HG03439 (cell line): ENCODE measurements around the gene RAE1.

ENCODE experiments used
- ATAC-seq: cut with Tn5 transposase; IDR thresholded peaks from one replicate; pipeline ENCODE4 v1.9.1; 2021; ENCODE audit warnings: mild to moderate bottlenecking, moderate library complexity; ENCODE audit not compliant: unreplicated experiment

The RAE1 gene

DNA sequence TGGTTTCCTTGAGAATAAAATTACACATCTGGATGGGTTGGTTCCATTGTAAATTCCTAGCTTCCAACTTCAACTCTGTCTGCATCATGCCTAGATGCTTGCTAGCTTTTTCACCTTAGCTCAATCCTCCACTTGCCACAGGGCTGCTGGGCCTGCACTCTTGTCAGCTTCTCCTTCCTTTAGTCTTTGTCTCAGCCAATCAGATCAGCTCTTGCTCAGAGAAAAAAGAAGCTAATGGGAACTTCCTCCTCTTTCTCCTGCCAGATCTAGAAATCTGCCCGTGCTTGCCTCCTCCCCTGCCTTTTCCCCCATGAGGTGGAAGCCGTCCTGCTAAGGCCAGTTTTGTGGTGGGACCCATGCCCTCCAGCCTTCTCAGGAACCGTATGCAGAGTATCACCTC is 18.5 kb downstream of the RAE1 start:
- ATAC-seq = no peak

DNA sequence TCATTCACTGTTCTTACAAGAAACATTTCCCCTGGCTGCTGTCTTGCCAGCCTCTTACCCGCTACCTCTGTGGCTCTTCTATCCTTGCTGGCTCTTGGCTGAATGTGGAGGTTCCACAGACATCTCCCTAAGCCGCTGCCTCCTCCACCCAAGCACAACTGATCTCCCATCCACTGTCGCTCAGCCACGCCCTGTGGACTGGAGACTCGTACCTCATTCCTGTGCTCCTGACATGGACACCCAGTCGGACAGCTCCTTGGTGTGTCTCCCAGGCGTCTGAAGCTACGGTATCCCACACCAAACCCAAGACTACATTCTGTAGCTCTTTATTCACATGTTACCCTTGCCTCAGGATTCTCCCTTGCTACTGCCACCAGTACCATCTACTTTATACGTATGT is 19.3 kb downstream of the RAE1 start:
- no peak for ATAC-seq

DNA sequence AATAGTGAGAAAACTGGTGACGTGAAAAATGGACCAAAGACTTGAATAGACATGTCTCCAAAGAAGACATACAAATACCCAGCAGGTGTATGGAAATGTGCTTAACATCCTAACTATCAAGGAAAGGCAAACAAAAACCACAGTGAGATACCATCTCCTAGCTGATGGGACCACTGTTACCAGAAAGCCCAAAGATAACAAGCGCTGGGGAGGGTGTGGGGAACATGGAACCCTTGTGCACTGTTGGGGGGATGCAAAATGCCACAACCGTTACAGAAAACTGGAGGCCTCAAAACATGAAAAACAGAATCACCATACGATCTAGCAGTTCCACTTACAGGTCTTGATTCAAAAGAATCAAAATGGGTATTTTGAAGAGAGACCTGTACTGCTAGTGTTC is 20.3 kb downstream of the RAE1 start:
- ATAC-seq = no peak

DNA sequence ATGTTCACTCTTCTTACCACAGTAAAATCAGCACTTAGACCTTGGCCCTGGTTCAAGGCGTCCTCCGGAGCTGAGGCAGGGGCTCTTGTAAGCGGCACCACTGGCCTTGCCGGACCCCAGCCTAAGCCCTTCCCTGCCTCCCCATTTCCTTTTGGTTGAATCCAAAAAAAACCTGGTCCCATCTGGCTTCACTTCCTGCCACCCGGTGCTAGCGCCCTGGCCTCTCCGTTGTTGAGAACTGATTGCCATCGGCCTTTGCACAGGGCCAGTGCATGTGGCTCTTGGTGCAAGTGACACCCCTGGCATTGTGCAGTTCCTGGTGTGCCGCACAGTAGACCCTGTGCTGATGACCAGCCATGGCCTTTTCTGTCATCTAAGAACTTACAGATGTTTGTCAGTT is 21.1 kb downstream of the RAE1 start:
- ATAC-seq = no peak

DNA sequence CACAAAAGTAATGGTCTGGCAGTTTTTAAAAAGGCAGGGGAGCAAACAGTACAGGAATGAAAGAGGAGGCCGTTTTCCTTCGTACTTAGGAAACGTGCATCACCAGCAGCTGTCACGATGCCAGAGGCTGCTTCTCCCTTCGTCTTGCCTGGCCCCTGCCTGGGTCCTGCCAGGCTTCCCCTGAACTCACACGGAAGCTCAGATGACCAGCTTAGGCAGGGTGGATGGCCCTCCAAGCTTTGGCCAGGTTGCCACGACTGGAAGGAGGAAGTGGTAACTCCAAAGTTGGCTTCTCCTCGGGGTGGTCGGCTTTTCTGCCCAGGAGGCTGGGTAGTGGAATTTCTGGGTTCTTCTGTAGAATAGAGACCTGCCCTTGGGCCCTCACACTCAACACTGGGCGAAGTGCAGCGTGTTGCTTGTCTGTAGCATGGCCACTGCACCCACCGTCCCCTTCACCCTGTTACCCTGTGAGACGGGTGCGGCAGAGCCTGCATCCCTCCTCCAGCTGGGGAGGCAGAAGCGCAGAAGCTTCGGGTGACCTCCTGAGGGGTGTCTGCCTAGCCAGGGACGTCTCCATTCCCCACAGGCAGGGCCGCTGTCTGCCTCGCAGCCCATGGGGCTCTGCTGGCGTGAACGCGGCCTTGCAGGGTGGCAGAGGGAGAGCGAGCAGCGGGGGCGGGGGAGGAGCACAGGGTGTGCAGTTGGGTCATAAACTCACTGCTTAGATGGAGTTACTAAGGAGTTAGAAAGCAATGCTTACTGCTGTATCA is 21.7 kb downstream of the RAE1 start:
- no peak for ATAC-seq

DNA sequence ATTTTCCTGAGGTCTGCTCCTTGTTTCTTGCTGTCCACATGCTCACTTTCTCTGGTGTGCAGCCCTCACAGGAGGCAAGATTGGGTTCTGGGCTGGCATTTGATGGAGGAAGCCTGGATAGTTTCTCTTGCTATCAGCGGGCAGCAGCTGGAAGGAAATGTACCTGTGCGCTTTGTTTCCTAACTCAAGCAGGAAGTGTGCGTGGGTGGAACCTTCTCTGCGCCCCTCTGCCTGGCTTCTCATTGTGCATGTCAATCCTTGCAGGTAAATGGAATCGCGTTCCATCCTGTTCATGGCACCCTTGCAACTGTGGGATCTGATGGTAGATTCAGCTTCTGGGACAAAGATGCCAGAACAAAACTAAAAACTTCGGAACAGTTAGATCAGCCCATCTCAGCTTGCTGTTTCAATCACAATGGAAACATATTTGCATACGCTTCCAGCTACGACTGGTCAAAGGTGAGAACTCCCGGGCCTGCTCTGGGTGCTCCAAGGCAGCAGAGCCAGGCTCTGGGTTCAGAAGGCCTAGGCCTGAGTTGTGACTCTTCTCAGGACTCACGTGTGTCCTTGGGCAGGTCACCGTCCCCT is 23.4 kb downstream of the RAE1 start:
- no peak for ATAC-seq

DNA sequence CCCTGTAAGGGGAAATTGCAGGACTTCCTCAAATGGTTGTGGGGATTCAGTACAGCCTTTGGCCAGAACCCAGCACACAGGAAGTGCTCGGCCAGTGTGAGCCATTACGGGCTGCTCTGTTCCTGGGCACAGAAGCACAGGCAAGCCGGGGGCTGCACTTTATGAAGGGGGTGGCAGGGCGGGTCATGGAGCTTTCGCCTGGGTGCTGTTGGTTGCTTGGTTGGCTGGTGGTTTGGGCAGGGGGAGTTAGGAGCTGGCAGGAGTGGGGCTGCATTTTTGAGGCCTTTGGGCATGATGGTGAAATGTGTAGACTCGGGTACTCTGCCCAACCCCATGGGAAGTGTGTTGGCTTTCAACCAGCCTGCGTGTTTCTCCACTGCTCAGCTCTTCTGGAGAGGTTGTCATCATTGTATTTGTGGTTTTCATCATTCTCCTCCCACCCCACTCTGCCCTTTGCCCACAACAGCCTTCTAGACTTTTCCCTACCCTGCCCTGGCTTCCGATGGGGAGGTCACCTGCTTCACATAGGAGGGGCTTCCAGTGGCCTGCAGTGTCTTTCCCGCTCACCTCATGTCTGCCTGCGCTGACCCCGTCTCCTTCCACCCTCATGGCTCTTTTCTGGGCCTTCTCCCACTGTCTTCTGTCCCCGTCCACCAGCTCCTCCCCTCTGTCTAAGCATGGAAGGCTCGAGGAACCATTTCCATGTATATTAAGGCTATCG is 24.0 kb downstream of the RAE1 start:
- no peak for ATAC-seq

DNA sequence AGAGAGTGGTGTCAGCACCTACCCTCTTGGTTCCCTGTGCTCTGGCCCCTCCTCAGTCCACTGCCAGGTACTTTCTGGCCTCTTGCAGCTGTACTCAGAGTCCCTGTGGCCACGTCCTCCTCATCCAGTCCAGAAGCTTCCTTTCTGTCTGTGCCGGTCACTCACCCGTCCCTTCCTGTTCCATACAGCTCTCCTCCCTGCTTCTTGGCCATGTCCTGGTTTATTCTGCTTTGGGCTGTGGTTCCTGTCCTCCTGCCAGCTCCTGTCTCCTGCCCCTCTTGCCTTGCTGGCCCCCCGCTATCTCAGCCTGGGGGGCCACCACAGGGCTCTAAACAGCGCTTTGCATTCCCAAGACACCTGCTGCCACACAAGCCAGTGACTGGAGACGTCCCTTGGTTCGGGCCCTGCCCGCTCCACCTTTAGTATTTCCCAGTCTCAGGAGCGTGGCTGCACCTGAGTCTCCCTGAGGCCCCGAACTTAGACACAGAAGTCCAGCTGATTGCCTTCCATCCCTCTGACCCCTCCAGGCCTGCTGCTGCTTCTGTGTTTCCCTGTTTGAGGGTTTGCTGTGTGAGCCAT is 24.7 kb downstream of the RAE1 start:
- no peak for ATAC-seq

DNA sequence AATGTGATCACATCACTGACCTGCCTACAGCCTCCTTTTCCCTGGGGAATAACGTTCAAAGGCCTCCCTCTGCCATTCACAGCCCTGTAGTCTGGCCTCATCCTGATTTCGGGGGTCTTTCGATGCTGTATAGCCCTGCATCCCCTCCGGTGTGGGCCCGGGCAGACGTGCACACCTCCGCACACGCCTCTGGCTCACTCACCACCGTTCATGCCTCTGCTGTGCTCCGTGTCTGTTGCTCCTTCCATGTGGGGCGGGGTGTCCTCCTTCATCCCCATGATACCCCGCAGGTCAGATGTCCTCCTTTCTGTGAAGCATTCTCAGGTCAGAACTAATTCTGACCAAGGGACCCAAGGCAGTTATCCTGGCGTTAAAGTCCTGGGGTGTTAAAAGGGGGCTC is 26.3 kb downstream of the RAE1 start:
- ATAC-seq = no peak

DNA sequence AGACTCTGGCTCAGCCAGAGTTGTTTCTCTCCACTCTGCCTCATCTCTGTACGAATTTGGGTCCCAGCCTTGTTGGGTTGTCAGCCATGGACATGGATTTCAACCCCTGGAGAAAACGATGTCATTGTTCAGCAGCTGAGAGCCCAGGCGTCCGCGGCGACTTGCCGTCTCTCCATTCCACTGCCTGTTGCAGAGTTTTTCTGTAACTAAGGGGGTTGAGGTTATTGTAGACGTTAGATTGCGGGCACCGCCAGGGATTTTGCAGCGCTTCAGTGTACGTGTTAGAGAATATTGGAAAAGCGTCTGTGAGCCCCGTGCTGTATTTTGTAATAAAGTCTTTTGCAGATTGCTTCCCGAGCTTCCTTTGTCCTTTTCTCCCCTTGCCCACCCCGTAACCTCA is 27.1 kb downstream of the RAE1 start:
- ATAC-seq = no peak

DNA sequence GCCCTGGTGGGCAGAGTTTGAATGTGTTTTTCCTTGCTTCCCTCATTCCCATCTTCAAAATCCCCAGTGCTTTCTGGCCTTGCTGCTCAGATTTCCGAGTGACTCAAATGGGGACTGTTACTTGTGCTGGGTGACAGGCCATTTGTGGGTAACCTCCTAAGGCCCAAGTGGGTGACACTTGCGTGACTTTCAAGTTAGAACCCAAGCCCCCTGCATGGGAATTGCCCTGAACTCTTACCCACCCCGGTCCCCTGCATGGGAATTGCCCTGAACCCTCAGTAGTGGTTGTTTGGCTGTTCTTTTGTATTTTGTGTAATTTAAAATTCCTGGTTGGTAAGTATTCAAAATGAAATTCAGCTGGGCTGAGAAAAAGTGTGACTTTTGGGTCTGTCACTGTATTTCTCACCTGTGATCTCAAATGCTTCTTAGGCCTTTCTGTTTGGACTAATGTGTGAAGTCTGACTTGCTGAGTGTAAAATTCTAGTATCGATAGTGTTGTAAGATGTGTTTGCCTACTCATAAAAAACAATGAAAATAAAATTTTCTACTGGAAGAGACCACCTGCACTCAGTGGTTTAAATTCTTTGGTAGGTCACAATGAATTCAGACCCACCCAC is 27.7 kb downstream of the RAE1 start:
- no peak for ATAC-seq

DNA sequence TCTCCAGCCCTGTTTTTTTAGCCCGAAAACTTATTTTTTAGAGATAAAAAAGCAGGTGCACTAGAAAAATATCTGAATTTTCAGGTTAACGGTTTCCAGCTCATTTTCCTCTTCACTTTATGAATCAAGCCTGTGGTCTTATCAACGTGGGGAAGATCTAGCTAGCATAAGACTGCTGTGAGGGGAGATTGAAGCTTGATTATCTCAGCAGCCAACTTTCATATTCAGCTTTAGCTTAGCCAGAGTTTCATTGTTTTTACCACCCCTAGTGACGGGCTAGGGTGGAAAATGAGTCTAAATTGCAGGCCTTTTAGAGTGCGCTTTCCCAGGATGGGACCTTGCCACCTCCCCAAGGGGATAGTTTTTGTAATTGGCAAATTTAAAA is 28.2 kb downstream of the RAE1 start:
- ATAC-seq = no peak

DNA sequence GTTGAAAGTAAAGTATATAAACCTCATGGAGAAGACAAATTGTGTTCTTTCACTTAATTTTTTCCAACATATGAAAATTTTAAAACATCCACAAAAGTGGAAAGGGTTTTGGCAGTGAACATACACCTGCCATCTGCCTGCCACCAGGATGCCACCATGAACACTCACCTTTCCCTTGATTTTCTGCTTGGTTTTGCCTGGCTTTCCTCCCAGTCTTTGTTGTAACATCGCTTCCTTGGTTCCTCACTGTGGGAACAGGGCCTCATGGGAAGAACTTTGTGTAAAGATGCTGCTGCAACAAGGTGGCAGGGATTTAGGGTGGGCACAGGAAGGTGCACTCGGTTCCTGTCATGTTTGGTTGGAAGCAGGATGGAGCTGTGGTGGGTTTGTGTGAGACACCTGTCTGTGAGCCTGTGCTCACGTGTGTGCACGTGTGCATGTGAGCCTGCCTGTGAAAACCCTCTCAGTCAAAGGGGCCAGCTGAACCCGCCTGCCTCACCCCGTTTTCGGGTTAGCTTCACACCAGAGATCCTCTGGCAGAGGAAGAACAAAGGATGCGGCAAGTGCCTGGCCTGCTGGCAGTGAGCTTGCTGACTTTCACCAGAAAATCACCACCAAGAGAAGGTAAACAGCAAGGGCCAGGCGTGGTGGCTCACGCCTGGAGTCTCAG is 29.2 kb downstream of the RAE1 start:
- no peak for ATAC-seq

DNA sequence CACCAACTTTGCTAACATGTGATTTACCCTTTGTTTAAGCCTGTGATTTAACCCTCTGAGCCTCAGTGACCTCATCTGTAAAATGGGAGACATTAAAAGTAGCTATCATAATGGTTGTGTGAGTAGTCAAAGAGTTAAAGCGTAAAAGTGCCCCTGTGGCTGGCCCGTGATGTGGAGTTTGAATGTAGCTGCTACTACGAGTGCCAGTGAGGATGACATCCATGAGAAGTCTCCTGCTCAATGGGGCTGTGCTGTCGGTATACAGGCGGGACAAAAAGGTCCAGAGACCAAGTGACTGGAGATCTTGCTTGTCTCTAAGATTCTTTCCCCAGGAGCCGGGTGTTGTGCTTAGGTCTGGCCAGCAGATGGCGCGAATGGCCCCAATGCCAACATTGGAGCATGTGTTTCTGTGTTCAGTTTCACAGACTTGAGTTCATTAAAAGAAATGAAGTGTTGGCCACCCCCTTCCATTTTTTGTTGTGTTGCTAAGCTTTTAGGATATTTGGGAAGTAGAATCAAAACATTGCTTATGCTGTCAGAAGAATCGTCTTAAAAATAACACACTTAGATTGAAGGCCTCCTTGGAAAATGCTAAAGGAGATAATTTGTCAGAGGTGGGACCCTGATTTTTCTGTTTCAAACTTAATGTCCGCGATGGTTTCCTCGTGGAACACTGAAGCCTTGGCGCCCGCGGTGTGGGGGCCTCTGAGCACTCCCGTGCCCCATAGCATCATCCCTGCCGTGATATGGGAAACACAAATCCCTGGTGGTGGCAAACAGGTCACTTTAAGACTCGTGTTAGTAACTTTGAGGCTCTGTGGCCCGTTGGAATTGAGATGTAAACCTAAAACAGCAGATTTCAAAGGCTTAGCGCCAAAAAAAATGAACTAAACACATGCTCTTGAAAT is 30.8 kb downstream of the RAE1 start:
- ATAC-seq = peak; percentile 45

DNA sequence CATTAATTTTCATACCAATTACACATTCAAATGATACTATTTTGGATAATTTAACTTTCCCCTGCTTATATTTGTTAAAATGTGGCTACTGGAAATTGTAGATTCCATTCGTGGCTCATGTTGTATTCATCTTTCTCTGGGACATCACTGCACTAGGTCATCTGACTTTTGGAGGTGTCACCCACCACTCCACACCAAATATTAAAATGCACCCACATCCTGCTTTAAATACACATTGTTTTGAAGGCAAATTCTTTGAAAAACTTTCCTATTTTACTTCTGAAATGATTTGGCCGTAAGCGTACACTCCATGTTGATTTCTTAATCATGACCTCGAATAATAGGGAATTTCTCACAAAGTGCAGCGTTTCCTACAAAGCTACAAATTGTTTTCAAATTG is 31.5 kb downstream of the RAE1 start:
- no peak for ATAC-seq

DNA sequence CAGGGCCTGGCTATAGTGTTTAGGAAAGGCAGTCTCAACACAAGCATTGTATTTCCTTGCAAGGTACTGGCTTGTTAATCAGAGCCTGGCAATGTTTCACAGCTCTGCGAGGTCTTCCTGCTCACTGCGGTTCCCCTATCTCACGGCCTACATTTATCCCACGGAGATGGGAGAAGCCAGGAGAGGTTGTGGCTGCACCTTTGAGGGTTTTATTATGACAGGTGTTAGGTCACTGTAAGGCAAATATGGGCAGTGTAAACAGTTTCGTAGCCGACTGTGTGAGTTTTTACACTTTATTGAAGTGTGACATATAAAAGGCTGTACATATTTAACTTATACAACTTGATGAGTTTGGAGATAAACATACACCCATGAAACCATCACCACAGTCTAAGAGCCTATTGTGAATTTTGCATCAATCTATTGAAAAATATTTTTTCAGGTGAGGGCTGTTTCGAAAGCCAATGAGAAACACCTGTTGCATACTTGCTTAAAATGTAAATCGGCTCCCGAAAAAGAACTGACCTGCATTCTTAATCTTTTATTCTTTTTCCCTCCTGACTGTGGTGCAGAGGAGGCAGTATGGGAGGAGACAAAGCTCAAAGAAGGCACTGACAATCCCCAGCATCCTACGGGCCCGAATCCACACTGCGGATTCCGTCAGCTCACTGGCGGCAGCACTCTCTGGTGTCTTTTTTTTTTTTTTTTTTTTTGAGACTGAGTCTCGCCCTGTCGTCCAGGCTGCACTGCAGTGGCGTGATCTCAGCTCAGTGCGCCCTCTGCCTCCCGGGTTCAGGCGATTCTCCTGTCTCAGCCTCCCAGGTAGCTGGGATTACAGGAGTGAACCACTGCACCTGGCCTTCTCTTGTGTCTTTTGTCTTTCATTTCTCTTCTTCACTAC is 32.6 kb downstream of the RAE1 start:
- no peak for ATAC-seq

DNA sequence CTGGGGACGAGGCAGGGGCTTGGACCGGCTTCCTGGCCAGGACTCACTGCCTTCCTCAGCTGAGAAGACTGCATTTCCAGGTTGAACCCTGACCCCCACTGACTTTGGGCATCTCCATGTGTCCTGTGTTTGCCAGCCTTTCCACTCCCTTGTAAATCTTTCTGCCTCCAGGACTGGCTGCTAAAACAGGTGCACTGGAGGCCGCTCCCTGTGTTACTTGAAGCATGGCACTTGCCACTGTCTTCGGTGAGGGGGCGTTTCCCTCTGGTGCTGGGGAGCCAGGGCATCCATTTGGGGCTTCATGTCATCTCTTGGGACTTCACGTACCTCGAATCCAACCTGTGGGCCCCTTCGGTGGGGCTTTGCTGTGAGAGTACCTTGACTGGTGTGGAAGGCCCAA is 33.4 kb downstream of the RAE1 start:
- no peak for ATAC-seq

DNA sequence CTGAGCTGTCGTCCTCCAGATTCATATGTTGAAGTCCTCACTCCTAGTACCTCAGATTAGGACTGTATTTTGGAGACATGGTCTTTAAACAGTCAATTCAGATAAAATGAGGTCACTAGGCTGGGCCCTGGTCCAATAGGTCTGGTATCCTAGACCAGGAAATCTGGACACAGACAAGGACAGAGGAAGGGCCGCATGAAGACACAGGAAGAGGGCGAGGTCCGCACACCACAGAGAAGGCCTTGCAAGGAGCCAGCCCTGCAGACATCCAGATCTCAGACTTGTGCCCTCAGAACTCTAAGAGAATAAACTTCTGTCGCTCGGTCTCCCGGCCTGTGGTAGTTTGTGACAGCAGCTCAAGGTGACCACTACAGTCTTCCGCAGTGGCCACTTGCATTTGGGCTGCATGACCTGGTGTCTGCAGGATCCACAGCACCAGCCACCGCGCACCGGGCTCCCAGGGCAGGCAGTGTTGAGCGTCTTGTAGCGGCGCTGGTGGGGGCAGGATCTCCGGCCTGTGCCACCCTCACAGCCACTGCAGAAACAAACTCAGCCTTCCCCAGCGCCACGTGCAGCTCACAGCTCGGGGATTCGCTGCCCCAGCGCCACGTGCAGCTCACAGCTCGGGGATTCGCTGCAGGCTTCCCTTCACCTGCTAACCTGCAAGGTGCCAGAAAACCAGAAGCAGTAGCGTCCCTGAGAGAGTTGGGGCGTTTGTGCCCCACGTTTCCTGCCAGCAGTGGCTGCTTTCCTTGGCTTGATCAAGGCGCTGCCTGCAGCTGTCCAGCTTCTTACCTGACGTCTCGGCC is 34.1 kb downstream of the RAE1 start:
- no peak for ATAC-seq
